Measurements from ENCODE around the gene HCK. TPM values are rescaled to one million over a fixed set of nuclear protein-coding genes. Genes with fewer than 3 reads are reported as not detected.

Gene HCK
- 0.36 TPM in 1 of 2 replicates, not detected in the other for total RNA-seq

DNA sequence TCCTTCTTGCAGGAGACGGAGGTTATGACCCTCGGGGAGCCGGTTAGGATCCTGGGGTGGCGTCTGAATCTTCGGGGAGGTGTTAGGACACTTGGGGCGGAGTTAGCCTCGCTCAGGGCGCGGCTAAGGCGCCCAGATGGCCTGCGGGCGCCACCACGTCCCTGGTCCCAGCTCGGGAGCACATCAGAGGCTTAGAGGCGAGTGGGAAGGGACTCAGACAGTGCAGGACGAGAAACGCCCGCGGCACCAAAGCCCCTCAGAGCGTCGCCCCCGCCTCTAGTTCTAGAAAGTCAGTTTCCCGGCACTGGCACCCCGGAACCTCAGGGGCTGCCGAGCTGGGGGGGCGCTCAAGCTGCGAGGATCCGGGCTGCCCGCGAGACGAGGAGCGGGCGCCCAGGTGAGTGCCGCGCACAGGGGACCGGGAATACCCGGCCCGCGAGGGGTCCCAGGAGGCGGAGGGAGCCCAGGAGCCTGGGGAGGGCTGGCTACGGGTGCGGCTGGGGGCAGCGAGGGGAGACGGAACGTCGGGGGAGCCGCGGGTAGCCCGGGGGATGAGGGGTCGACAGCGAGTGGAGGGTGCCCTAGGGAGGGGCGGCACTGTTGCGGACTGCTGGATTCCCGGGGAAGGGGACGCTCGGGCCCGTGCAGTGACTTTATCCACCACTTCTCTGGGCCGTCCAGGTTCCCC lies at the start of gene HCK:
Gene HCK (plus strand): TSS at position 153 of the 688 bp plus-strand sequence.
- Histone ChIP-seq H3K4me2 (ENCODE audit: insufficient read depth, low read length) (no peak within 1 kb of the TSS), H3K27me3 (ENCODE audit: insufficient read depth, low read length) (peaks cover 64% of the 10 kb centered on the region), H3K9me3 (ENCODE audit: low read depth, low read length) (no peaks in the 10 kb centered on the region), H3K36me3 (ENCODE audit: insufficient read depth, low read length) (no peaks in the 10 kb centered on the region), H3K4me3 (ENCODE audit: insufficient read depth, low read length) (no peak within 1 kb of the TSS), H3K4me1 (ENCODE audit: insufficient read depth, low read length) (no peaks in the 10 kb centered on the region), H3K27ac (ENCODE audit: low read depth, low read length) (no peak within 1 kb of the TSS), H3K79me2 (ENCODE audit: insufficient read depth, low read length) (no peaks in the 10 kb centered on the region), H4K20me1 (ENCODE audit: insufficient read depth, low read length) (peaks cover 2% of the 10 kb centered on the region), H2AFZ (ENCODE audit: low read length) (no peak within 1 kb of the TSS)
- no peak for DNase-seq (ENCODE audit: insufficient read length, low spot score, missing footprints)
- TF ChIP-seq, protein P1, sequence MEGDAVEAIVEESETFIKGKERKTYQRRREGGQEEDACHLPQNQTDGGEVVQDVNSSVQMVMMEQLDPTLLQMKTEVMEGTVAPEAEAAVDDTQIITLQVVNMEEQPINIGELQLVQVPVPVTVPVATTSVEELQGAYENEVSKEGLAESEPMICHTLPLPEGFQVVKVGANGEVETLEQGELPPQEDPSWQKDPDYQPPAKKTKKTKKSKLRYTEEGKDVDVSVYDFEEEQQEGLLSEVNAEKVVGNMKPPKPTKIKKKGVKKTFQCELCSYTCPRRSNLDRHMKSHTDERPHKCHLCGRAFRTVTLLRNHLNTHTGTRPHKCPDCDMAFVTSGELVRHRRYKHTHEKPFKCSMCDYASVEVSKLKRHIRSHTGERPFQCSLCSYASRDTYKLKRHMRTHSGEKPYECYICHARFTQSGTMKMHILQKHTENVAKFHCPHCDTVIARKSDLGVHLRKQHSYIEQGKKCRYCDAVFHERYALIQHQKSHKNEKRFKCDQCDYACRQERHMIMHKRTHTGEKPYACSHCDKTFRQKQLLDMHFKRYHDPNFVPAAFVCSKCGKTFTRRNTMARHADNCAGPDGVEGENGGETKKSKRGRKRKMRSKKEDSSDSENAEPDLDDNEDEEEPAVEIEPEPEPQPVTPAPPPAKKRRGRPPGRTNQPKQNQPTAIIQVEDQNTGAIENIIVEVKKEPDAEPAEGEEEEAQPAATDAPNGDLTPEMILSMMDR (IDR thresholded peaks at IDR 0.05; ENCODE audit: extremely low read depth, low read depth, low read length) = no peak

DNA sequence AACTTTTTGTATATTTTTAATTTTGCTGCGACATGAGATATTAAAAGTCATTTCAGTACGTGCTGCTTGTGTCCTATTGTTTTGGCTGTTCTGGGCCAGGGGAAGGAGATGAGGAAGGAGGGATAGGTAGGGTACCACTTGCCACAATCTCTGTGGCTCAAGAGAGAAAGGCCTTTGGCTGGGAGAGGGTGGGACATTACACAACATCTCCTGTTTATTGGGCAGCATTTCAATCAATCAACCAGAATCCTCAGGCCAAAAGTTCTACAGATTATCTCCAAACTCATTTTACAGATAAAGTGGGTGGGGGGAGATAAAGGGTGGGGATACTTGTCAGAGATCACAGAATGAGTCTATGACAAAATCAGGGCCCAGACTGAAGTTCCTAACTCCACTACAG lies 48.7 kb upstream of the HCK start:
- Histone ChIP-seq H3K4me1 (ENCODE audit: insufficient read depth, low read length) (no peaks in the 10 kb centered on the region), H3K4me2 (ENCODE audit: insufficient read depth, low read length) (no peak overlapping the region), H3K79me2 (ENCODE audit: insufficient read depth, low read length) (no peaks in the 10 kb centered on the region), H2AFZ (ENCODE audit: low read length) (no peak overlapping the region), H3K27me3 (ENCODE audit: insufficient read depth, low read length) (peaks cover 5% of the 10 kb centered on the region), H3K4me3 (ENCODE audit: insufficient read depth, low read length) (no peak overlapping the region), H3K36me3 (ENCODE audit: insufficient read depth, low read length) (no peaks in the 10 kb centered on the region), H3K9me3 (ENCODE audit: low read depth, low read length) (no peaks in the 10 kb centered on the region), H3K27ac (ENCODE audit: low read depth, low read length) (no peak overlapping the region), H4K20me1 (ENCODE audit: insufficient read depth, low read length) (no peaks in the 10 kb centered on the region)
- TF ChIP-seq, protein P1 (IDR thresholded peaks at IDR 0.05; ENCODE audit: extremely low read depth, low read depth, low read length) = no peak
- DNase-seq (ENCODE audit: insufficient read length, low spot score, missing footprints) = no peak

DNA sequence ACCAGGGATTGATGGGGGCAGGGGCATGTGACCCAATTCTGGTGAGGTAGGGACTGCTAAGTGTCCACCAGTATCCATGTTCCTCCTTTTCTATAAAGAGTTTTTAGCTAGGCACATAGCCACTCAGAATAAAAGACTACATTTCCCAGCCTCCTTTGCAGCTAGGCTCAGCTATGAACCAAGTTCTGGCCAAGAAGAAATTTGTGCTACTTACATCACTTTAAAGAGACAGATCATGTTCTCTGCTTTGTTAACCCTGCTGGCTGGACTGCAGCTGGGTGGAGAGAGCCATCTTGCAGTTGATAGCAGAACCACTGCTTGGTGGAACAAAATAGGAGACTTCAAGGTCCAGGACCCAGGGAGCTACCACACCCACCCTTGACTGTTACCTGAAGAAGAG lies 47.1 kb upstream of the HCK start:
- Histone ChIP-seq H3K4me2 (ENCODE audit: insufficient read depth, low read length) (no peak overlapping the region), H3K27ac (ENCODE audit: low read depth, low read length) (no peak overlapping the region), H3K4me1 (ENCODE audit: insufficient read depth, low read length) (no peaks in the 10 kb centered on the region), H3K4me3 (ENCODE audit: insufficient read depth, low read length) (no peak overlapping the region), H3K27me3 (ENCODE audit: insufficient read depth, low read length) (peaks cover 9% of the 10 kb centered on the region), H3K36me3 (ENCODE audit: insufficient read depth, low read length) (no peaks in the 10 kb centered on the region), H4K20me1 (ENCODE audit: insufficient read depth, low read length) (no peaks in the 10 kb centered on the region), H2AFZ (ENCODE audit: low read length) (no peak overlapping the region), H3K79me2 (ENCODE audit: insufficient read depth, low read length) (no peaks in the 10 kb centered on the region), H3K9me3 (ENCODE audit: low read depth, low read length) (no peaks in the 10 kb centered on the region)
- TF ChIP-seq, protein P1 (IDR thresholded peaks at IDR 0.05; ENCODE audit: extremely low read depth, low read depth, low read length) = no peak
- peak; percentile 77 for DNase-seq (ENCODE audit: insufficient read length, low spot score, missing footprints)

DNA sequence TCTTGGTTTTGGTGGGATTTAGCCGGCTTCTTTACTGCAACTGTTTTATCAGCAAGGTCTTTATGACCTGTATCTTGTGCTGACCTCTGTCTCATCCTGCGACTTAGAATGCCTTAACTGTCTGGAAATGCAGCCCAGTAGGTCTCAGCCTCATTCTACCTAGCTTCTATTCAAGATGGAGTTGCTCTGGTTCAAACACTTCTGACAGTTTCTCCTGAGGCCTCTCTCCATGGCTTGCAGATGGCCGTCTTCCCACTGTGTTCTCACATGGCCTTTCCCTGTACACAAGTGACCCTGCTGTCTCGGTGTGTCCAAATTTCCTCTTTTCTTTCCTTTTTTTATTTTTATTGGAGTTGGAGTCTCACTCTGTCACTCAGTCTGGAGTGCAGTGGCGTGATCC lies 46.0 kb upstream of the HCK start:
- Histone ChIP-seq H2AFZ (ENCODE audit: low read length) (no peak overlapping the region), H3K4me3 (ENCODE audit: insufficient read depth, low read length) (no peak overlapping the region), H3K4me2 (ENCODE audit: insufficient read depth, low read length) (no peak overlapping the region), H3K9me3 (ENCODE audit: low read depth, low read length) (no peaks in the 10 kb centered on the region), H4K20me1 (ENCODE audit: insufficient read depth, low read length) (no peaks in the 10 kb centered on the region), H3K27ac (ENCODE audit: low read depth, low read length) (no peak overlapping the region), H3K36me3 (ENCODE audit: insufficient read depth, low read length) (no peaks in the 10 kb centered on the region), H3K79me2 (ENCODE audit: insufficient read depth, low read length) (no peaks in the 10 kb centered on the region), H3K4me1 (ENCODE audit: insufficient read depth, low read length) (no peaks in the 10 kb centered on the region), H3K27me3 (ENCODE audit: insufficient read depth, low read length) (peaks cover 9% of the 10 kb centered on the region)
- TF ChIP-seq, protein P1 (IDR thresholded peaks at IDR 0.05; ENCODE audit: extremely low read depth, low read depth, low read length) = no peak
- no peak for DNase-seq (ENCODE audit: insufficient read length, low spot score, missing footprints)
